ENCODE data around the gene DNM1L. TPM values are rescaled to one million over a fixed set of nuclear protein-coding genes. Genes with fewer than 3 reads are reported as not detected.

DNM1L gene
- total and polyA plus RNA-seq, 2 donors (not counting 3 experiments of a cell fraction or from before 2014, with no cell fraction given): 24.6 to 103 TPM

DNA sequence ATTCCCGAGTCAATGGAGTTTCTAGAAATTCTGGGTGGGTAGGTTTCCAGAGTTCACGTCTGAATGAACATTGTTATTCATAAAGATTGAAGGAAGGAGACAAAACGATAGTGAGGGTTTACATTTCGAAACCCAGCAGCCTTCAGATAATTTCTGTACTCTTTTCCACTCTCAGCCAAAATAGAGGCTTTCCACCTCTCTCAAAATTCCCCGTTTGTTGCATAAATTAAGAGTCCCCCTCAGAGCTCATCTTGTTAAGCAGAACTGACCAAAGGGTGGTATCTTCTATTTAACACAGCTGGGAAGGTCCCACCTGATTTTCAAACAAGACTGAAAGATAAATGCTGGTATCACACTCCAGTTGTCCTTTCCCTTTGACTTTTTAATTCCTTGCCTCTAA is 98.1 kb downstream of the DNM1L start:
- Histone ChIP-seq H3K36me3 (ENCODE audit: control insufficient read depth in 2 of 2, extremely low read depth in 1 of 2, insufficient read depth in 2 of 2, low read length in 2 of 2) (no peaks in the 10 kb centered on the region), H3K79me2 (ENCODE audit: control insufficient read depth, insufficient read depth, low read length) (no peaks in the 10 kb centered on the region), H3K4me3 (replicated peaks in 1 of 3; ENCODE audit: insufficient read depth in 1 of 3, low read depth in 1 of 3, low read length in 3 of 3) (no peak overlapping the region), H3K9ac (replicated peaks; ENCODE audit: extremely low read depth, insufficient read depth, low read length) (no peak overlapping the region), H3K4me1 (ENCODE audit: control insufficient read depth, extremely low read depth, insufficient read depth, low read length) (no peaks in the 10 kb centered on the region), H3K9me3 (replicated peaks; ENCODE audit: control insufficient read depth, insufficient read depth, low read length) (no peaks in the 10 kb centered on the region), H3K4me2 (ENCODE audit: insufficient read depth, low read length) (no peak overlapping the region), H3K9me1 (replicated peaks; ENCODE audit: control insufficient read depth, extremely low read depth, insufficient read depth, low read length) (no peaks in the 10 kb centered on the region), H3K27ac (ENCODE audit: insufficient read depth, low read depth, low read length) (no peak overlapping the region), H3K27me3 (ENCODE audit: control insufficient read depth in 2 of 2, insufficient read depth in 2 of 2, low read length in 2 of 2) (peaks cover 26 to 32% of the 10 kb centered on the region in 2 experiments), H4K20me1 (replicated peaks; ENCODE audit: control insufficient read depth, extremely low read depth, insufficient read depth, low read length) (no peaks in the 10 kb centered on the region), H2AFZ (ENCODE audit: low read depth, low read length) (no peak overlapping the region)
- ChIA-PET CTCF (no interaction called here), POLR2A (no interaction called here)
- BruUV-seq (replicated peaks): no TSS peak
- DNase-seq (ENCODE audit: low read depth, low spot score) (no peak), FAIRE-seq (no peak)
- dilution Hi-C loops (cut with MboI; ENCODE audit: extremely low pct_ligation_motif_present, low sequenced_read_pairs): no loop called here
- intact Hi-C loops (cut with micrococcal nuclease): no loop called here
- TF ChIP-seq POLR2AphosphoS5 (IDR thresholded peaks at IDR 0.05; ENCODE audit: insufficient read depth, low read depth, low read length) (no peak), POLR2A (IDR thresholded peaks at IDR 0.05; ENCODE audit: low read depth, low read length) (no peak), EZH2 (IDR thresholded peaks at IDR 0.05; ENCODE audit: borderline replicate concordance, low read depth, low read length, severe bottlenecking) (no peak), FOS (IDR thresholded peaks at IDR 0.05; ENCODE audit: borderline replicate concordance, insufficient read depth, low read length) (no peak), GATA2 (IDR thresholded peaks at IDR 0.05; ENCODE audit: insufficient read depth, insufficient read length, low read depth, low read length) (no peak), JUN (IDR thresholded peaks at IDR 0.05; ENCODE audit: borderline replicate concordance, insufficient read depth, insufficient read length, low read depth) (no peak), MYC (IDR thresholded peaks at IDR 0.05; ENCODE audit: low read depth, low read length) (no peak)
- TF ChIP-seq, protein P1, sequence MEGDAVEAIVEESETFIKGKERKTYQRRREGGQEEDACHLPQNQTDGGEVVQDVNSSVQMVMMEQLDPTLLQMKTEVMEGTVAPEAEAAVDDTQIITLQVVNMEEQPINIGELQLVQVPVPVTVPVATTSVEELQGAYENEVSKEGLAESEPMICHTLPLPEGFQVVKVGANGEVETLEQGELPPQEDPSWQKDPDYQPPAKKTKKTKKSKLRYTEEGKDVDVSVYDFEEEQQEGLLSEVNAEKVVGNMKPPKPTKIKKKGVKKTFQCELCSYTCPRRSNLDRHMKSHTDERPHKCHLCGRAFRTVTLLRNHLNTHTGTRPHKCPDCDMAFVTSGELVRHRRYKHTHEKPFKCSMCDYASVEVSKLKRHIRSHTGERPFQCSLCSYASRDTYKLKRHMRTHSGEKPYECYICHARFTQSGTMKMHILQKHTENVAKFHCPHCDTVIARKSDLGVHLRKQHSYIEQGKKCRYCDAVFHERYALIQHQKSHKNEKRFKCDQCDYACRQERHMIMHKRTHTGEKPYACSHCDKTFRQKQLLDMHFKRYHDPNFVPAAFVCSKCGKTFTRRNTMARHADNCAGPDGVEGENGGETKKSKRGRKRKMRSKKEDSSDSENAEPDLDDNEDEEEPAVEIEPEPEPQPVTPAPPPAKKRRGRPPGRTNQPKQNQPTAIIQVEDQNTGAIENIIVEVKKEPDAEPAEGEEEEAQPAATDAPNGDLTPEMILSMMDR (IDR thresholded peaks at IDR 0.05; ENCODE audit: extremely low read depth in 1 of 2, insufficient read depth in 1 of 2, low read depth in 1 of 2, low read length in 2 of 2): no peak
- TF ChIP-seq, protein P2, sequence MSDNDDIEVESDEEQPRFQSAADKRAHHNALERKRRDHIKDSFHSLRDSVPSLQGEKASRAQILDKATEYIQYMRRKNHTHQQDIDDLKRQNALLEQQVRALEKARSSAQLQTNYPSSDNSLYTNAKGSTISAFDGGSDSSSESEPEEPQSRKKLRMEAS (IDR thresholded peaks at IDR 0.05; ENCODE audit: insufficient read depth, insufficient read length): no peak

Measured in endothelial cell of umbilical vein (primary cell).